HG03066 (cell line): ENCODE results near the gene LRP10.
"Not testable (repeated sequence)": the region's sequence is repeated elsewhere in the genome, so short reads cannot be mapped to it uniquely, and the experiment has no call there.

Experiments used
- ATAC-seq: cut with Tn5 transposase; IDR thresholded peaks from one replicate; pipeline ENCODE4 v1.9.1; 2021; ENCODE audit warnings: low read depth; ENCODE audit not compliant: unreplicated experiment

LRP10 gene, protein sequence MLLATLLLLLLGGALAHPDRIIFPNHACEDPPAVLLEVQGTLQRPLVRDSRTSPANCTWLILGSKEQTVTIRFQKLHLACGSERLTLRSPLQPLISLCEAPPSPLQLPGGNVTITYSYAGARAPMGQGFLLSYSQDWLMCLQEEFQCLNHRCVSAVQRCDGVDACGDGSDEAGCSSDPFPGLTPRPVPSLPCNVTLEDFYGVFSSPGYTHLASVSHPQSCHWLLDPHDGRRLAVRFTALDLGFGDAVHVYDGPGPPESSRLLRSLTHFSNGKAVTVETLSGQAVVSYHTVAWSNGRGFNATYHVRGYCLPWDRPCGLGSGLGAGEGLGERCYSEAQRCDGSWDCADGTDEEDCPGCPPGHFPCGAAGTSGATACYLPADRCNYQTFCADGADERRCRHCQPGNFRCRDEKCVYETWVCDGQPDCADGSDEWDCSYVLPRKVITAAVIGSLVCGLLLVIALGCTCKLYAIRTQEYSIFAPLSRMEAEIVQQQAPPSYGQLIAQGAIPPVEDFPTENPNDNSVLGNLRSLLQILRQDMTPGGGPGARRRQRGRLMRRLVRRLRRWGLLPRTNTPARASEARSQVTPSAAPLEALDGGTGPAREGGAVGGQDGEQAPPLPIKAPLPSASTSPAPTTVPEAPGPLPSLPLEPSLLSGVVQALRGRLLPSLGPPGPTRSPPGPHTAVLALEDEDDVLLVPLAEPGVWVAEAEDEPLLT

DNA sequence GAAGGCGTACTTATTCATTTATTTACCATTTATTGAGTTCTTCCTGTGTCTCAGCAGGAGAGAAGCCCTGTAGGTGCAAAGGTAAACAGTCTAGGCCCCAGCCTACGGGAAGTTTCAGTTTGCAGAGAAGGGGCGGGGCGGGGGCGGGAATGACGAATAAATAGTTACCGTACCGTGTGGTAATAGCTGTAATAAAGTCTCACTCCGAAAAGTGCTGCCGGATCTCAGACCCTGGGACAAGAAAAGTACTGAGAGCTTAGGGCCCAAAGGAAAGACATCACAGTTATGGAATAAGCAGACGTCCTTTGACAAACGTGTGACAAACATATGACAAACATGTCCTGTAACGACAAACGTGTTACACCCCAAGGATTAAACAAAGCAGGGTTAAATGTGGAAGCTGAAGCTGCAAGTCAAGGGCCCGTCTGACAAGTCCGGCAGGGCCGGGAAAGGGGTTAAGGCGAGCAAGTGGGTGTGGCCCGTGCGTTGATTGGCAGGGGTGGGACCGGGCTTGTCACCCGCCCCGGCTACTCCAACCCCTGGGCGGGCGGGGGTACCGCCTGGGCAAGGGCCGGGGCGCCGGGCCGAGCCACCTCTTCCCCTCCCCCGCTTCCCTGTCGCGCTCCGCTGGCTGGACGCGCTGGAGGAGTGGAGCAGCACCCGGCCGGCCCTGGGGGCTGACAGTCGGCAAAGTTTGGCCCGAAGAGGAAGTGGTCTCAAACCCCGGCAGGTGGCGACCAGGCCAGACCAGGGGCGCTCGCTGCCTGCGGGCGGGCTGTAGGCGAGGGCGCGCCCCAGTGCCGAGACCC is at the start of gene LRP10:
Gene LRP10 (plus strand): TSS at position 517 of the 809 bp plus-strand sequence. CDS start 564 bp downstream, outside the sequence.
- ATAC-seq: peak; percentile 77

DNA sequence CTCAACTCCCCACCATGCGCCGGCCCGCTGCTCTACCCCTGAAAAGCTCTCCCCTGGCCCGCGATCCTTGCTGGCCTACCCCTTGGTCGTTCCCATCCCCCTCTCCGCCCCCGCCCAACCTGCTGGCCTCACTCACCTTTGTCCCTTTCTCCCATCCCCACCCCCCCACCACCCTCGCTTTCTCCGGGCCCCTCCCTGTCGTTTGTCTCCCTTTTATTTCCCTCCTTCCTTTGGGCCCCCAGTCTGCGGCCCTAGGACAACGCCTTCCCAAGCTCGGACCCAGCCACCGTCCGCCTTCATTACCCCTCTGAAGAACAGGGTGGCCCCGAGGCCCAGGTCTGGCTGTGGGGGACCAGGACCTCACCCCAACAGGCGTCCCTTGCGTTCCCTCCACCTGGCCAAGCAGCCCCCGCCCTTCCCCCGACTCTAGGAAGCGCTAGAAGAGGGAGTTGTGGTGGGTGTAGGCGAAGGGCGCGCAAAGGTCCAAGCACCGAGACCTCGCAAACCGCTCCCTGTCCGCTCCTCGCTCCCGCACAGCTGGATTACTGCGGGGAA is 49.4 kb upstream of the LRP10 start:
- no peak for ATAC-seq

DNA sequence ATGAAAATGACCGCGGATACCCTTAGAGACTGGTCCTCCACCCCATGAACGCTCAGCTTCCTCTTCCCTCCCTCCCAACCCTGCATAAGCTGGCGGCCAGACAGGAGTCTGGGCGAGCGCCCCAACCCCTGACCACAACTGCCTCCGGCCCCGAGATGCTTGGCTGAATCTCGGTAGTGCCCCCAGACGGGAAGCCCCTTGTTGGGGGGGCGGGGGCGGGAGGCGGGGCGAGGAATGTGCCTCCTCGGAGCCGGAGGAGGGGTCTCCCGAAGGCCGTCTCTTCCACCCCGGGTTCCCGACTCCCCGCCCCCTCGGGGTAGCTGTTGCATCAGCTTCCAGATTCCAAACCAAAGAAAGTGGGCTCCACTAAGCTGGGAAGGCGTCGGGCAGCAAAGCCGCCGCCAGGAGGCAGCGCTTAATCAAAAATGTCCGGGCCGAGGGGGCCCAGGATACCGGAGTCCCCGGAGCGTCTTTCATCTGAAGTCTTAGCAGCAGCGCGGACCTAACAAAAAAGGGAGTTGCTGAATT is 48.9 kb upstream of the LRP10 start:
- ATAC-seq: no peak

DNA sequence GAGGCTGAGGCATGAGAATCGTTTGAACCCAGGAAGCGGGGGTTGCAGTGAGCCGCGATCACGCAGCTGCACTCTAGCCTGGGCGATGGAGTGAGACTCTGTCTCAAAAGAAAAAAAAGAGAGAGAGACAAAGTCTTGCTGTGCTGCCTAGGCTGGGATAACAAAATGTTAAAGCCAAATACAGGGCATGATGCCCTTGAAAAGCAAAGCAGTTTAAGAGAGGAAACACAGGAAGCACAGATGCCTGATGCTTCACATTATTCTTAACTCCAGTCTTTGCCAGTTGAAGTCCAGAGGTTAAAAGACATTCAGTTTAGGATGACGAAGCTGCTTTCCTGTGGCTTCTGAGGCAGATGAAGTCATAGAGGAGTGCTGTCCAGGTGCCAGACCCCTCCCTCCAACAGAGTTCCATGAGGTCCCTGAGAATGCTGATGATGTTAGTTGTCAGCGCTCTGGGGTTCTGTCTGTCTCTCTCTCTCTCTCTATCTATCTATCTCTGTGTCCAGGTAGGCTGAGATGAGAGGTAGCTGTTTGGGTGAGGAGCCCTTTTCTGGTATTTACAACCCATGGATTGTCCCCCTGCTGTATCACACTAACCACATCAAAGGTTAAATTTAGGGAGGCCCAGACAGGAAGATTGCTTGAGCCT is 46.7 kb upstream of the LRP10 start:
- ATAC-seq: no peak

DNA sequence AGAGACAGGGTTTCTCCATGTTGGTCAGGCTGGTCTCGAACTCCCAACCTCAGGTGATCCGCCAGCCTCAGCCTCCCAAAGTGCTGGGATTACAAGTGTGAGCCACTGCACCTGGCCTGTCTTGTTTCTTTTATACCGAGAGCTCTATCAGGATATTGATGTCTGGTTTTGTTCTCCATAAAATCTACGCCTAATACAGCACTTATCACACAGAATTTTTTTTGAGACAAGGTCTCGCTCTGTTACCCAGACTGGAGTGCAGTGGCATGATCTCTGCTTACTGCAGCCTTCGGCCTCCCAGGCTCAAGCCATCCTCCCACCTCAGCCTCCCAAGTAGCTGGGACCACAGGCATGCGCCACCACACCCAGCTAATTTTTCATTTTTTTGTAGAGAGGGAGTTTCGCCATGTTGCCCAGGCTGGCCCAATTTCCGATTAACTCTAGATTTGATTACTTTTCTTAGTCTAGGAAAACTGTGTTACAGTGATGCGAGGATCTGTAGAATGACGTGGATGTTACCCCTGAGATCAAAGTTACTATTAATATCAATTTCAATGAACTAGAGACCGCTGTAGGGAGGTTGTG is 42.4 kb upstream of the LRP10 start:
- ATAC-seq: not testable (repeated sequence)

DNA sequence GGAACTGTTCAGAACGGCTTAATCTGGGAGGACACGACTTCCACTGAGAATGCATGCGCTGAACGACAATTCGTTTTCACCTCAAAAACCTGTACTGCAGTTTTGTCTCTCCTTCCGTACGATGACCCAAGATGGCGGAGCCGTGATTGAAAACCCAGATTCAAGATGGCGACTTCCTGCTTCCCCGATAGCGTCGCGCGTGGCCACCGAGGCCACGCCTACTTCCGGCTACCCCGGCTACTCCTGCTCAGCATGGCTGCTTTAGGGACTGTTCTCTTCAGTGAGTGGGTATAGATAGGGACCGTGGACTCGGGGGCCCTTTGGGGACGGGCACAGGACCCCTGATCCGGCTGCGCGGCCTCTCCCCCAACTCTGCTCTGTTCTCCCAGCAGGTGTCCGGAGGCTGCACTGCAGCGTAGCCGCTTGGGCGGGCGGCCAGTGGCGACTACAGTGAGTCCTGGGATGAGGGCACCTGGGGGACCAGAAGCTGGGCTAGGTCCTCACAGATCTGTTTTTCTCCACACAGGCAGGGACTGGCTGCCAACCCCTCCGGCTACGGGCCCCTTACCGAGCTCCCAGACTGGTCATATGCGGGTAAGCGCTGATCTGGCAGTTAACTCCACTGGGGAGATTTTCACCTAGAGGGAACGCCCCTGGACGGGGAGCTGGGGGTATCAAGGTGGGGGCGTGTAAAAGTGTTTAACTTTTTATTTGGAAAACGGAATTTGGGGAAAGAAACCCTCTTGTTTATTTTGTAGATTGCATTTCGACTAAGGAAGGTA is 41.7 kb upstream of the LRP10 start, which contains the start of gene MRPL52:
Gene MRPL52 (plus strand): TSS at position 227 of the 782 bp plus-strand sequence. CDS start 26 bp downstream, at position 253.
- ATAC-seq: peak; percentile 80

DNA sequence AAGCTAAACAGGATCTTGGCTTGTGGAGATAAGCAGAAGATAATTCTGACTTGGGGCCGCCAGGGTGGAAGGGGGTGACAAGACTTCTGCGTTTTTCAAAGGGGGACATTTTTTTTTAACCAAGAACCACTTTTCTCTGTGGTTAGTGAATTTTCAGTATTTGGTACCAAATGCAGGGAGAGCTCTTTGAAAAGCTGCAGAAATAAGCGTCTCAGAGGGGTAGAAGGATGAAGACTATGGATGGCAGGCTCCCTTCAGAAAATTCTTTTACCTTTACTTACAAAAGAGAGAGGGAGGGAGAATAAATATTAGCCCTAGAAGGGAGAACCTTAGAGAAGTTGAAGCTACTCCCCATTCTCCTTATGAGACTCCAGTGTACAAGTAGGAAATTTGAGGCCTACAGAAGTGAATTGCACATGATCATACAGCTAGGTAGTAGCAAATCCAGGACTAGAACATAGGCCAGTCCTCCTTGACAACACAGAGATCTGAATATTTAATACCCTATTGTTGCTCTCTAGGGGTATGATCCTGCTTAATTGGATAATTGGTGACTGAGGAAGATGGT is 41.0 kb upstream of the LRP10 start:
- no peak for ATAC-seq

DNA sequence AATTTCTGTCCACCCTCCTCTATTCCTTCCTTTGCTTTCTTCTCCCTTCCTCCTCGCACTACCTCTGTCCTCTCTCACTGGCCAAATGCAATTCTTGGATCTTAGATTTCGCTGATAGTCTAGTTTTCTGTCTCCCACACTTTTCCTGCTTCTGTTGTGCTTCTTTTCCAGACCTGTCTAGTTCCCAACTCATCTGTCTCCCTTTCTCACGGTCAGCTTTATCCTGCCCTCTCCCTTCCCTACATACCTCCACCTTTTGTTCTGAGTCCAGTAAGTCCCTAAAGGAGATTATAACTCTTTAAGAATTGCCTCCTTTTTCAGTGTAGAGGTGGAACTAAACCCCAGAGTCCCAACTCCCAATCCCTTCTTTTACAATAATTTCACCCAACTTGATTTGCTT is 36.0 kb upstream of the LRP10 start:
- no peak for ATAC-seq

DNA sequence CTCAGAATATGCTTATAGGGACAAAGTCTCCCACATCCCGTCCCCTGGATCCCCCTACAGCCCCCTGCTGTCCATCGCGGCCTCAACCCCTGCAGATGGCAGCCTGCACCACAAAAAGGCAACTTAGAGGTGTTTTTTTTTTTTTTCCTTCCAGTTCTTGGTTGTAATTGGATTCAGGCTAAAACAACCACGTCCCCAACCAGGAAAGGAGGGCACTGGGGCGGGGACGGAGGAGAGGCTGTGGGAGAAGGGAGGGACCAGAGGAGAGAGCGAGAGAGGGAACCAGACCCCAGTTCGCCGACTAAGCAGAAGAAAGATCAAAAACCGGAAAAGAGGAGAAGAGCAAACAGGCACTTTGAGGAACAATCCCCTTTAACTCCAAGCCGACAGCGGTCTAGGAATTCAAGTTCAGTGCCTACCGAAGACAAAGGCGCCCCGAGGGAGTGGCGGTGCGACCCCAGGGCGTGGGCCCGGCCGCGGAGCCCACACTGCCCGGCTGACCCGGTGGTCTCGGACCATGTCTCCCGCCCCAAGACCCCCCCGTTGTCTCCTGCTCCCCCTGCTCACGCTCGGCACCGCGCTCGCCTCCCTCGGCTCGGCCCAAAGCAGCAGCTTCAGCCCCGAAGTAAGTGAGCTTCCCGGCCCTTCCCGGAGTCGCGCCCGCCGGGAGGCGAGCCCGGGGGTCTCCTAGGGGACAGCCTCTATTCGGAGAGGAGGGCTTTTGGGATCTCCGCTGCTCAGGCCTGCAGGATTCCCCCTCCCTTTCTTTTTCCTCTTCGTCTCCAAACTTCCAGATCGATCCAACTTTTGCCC is 35.0 kb upstream of the LRP10 start, which contains the start of gene MMP14:
Gene MMP14 (plus strand): TSS at position 285 of the 813 bp plus-strand sequence. CDS start 233 bp downstream, at position 518.
- ATAC-seq: no peak

DNA sequence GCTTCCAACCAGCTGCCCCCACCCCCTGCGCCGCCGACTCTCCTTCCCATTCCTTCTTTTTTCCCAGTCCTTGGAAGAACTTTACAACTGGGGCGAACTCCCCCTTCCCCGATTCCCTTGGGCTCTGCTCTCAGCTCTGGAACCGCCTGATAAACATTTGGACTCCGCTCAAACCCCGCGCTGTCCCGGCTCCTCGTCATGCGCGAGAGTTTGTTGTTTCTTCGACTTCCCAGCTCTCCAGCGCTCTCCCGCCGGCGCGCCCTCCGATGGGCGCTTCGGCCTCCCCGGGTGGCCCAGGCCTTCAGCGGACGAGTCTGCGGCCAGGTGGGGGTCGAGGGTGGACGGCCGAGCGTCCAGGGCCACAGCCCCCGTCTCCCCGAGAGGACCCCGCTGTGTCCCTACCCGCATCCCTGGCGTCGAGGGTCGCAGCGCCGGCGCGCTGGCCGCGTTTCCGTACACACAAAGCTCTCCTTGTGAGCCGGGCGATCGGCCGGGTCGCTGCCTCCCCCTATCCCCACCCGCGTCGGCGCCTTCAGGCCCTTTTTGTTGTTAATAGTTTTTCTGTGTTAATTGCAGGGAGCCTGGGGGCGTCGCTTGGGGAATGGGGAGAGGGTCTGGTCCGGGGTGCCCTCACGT is 34.3 kb upstream of the LRP10 start:
- ATAC-seq: no peak

DNA sequence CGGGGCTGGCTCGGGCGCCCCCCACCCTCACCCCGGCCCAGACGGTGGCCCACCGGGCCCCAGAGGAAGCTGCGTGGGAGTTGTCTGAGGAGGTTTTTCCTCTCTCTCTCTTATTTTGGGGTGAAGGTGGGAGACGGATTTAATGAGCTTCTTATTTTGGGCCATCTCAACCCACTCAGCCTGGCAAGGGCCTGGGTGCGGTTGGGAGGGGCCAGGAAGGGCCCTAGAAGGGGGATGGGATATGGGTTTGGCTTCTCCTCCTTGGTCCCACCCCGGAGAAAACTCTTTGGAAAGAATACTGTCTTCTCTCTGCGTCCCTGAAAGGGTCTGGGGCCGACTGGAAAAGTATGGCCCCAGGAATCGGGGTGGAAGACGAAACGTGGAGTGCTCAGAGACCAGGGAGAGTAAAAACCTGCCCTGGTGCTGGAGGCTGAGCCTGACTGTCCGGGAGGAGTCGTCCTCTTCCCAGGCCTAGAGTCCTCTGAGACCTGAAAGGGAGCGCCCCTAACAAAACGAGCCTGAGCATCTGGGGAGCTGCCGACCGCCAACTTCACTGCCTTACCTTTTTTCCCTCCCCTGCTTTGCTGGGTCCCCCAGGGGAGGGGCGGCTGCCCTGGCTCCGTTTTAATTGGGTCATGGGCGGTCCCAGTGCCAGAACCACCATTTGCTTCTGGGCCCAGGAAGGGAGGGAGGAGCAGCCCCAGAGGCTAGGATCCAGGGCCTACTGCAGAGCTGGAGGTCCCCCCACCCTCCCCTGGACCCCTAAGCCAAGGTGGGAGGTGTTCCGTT is 33.6 kb upstream of the LRP10 start:
- no peak for ATAC-seq

DNA sequence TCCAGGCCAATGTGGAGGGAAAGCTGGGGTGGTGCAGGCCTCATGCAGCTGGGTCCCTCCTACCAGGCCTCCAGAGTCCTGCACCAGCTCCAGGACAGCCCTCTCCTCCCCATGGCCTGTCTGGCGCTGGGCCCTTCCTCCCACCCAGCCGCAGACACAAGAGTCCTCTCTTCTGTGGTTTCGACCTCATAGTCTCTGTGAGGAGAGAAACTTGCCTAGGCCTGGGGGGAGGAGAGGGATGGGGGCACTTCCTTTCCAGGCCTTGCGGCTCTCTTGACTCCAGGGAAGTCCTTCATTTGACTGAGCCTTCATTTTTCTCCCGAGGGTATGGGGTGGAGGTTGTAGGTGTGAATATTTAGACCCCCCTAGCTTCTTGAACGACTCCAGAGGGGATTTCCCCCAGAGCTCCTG is 32.9 kb upstream of the LRP10 start:
- ATAC-seq: no peak

DNA sequence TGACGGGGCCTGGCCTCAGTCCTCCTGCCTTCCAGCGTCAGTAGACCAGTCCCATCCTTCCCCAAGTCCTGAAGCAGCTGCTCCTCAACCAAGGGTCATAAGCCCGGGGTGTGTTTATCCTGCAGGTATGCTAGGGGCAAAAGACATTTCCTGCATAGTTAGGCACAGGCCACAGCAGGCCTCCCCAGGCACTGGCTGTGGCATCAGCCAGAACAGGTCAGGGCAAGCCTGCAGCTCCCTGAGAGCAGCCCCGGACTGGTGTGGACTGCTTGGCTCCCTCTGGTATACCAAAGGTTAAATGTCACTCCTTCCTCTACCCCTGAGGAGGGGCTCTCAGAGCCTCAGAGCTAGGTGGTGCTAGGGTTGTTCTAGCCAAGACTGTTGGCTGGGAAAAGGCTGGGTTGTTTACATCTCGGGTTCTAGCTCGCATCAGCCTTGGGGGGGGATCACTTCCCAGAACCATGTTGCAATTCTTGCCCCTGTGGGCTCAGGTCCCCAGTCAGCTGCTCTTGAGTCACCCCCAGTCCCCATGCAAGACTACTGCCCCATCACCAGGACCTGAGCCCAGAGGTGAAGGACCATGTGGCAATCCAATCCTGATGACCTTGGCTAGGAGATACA is 32.3 kb upstream of the LRP10 start:
- ATAC-seq: no peak

DNA sequence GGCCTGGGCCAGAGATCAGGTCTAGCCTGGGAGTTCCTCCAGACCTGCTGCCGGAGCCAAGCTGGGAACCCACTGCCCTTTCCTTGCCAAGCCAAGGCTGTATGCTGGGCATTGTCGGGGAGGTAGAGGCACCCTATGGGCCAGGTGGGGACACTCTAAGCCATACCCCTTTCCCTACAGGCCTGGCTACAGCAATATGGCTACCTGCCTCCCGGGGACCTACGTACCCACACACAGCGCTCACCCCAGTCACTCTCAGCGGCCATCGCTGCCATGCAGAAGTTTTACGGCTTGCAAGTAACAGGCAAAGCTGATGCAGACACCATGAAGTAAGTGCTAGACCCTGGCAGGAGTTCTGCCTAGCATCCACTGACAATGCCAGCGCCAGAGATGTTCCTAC is 30.2 kb upstream of the LRP10 start:
- no peak for ATAC-seq

DNA sequence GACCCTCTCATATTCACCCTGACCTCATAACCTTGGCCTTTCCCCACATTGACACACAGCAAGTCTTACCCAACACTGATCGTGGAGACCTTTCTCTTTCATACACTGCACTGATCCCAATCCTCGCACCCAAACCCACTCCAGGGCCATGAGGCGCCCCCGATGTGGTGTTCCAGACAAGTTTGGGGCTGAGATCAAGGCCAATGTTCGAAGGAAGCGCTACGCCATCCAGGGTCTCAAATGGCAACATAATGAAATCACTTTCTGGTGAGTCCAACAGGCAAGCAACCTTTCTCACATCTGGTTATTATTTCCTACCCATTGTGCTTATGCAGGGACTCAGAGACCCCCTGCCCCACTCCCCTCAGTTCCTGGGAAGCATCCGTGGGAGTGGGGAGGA is 29.8 kb upstream of the LRP10 start:
- no peak for ATAC-seq
